GM12878 (cell line): ENCODE measurements around the gene RHEBL1. TPM values are rescaled to one million over a fixed set of nuclear protein-coding genes. Genes with fewer than 3 reads are reported as not detected.

ENCODE experiments used
- ATAC-seq: fragments of 200-7000 bp; cut with Tn5 transposase; 3 replicates; pipeline ENCODE4 v1.9.1; 2020; ENCODE audit warnings: mild to moderate bottlenecking, moderate library complexity
- BruUV-seq: library from RNA; stranded (reverse); fragments of 400-500 nt; replicated peaks from 2 replicates; lab custom pipeline; 2021; lab: Mats Ljungman, UMichigan
- CTCF ChIA-PET: fragments of 300-600 bp; sonication (Branson Sonifier 250); formaldehyde crosslinking; extraction: SDS; loops from one replicate; lab custom pipeline; 2021; ENCODE audit warnings: inconsistent platforms; lab: Yijun Ruan, JAX
- POLR2A ChIA-PET: fragments of 350-600 bp; formaldehyde crosslinking; extraction: SDS; loops from one replicate; lab custom pipeline; 2021; ENCODE audit warnings: inconsistent platforms; lab: Charles Lee
- RAD21 ChIA-PET: fragments of 300-600 bp; sonication (Branson Sonifier 250); formaldehyde crosslinking; loops from one replicate; lab custom pipeline; 2023; ENCODE audit warnings: antibody characterized with exemption; ENCODE audit not compliant: unreplicated experiment; lab: Charles Lee
- SMC1A ChIA-PET: fragments of 300-600 bp; sonication (Branson Sonifier 250); formaldehyde crosslinking; loops from one replicate; lab custom pipeline; 2023; ENCODE audit not compliant: unreplicated experiment, uncharacterized antibody; lab: Charles Lee
- DNase-seq: peaks from one replicate; pipeline ENCODE4 v3.0.0-alpha.2; 2011; ENCODE audit warnings: low read depth, low spot score
- FAIRE-seq: peaks from 3 replicates; lab custom pipeline; 2011; peaks lifted over from hg19 to GRCh38; lab: Jason Lieb, UNC
- H2AFZ ChIP-seq: 2 replicates; pipeline ENCODE4 v1.6.0; 2011; ENCODE audit warnings: low read depth, low read length, control low read depth; ENCODE audit not compliant: control insufficient read depth
- H3K27ac ChIP-seq: 2 replicates; pipeline ENCODE4 v1.5.1; 2011; ENCODE audit warnings: control low read depth; ENCODE audit not compliant: control insufficient read depth, insufficient read depth
- H3K27me3 ChIP-seq, 2 experiments: replicated peaks in 1 of 2; 2 replicates each; pipeline versions ENCODE4 v1.6.0 to v1.6.1; 2011; ENCODE audit warnings: low read length in 1 of 2; ENCODE audit not compliant: control insufficient read depth in 2 of 2, insufficient read depth in 2 of 2
- H3K36me3 ChIP-seq, 2 experiments: 2 replicates each; pipeline ENCODE4 v1.5.1; 2011; ENCODE audit warnings: low read length in 1 of 2; ENCODE audit not compliant: control insufficient read depth in 2 of 2, insufficient read depth in 2 of 2
- H3K4me1 ChIP-seq: 2 replicates; pipeline ENCODE4 v1.6.1; 2011; ENCODE audit warnings: mild to moderate bottlenecking, low read length, moderate library complexity, mixed read lengths; ENCODE audit not compliant: control insufficient read depth, insufficient read depth
- H3K4me2 ChIP-seq: 2 replicates; pipeline ENCODE4 v1.6.0; 2011; ENCODE audit warnings: control low read depth; ENCODE audit not compliant: control insufficient read depth, insufficient read depth
- H3K4me3 ChIP-seq: fragments of 200-600 bp; sonication (generic); 2 replicates; pipeline ENCODE4 v1.5.1; 2016
- H3K79me2 ChIP-seq: 2 replicates; pipeline ENCODE4 v1.6.0; 2011; ENCODE audit warnings: low read length; ENCODE audit not compliant: control insufficient read depth, insufficient read depth
- H3K9ac ChIP-seq: 2 replicates; pipeline ENCODE4 v1.8.0; 2011; ENCODE audit warnings: low read length, control low read depth, mixed read lengths; ENCODE audit not compliant: control insufficient read depth, insufficient read depth
- H3K9me3 ChIP-seq: replicated peaks from 3 replicates; pipeline ENCODE4 v1.5.1; 2011; ENCODE audit warnings: mild to moderate bottlenecking, low read length; ENCODE audit not compliant: control insufficient read depth, insufficient read depth
- H4K20me1 ChIP-seq: 2 replicates; pipeline ENCODE4 v1.6.0; 2011; ENCODE audit not compliant: control insufficient read depth, insufficient read depth
- BMI1 ChIP-seq: fragments of 450-650 bp; IDR thresholded peaks from 2 replicates; pipeline ENCODE4 v1.6.1; 2016; ENCODE audit warnings: mild to moderate bottlenecking, moderate library complexity, borderline replicate concordance
- BRCA1 ChIP-seq: IDR thresholded peaks from 2 replicates; pipeline ENCODE4 v1.6.1; 2011; ENCODE audit warnings: low read depth, low read length, improper control_type of control experiment
- DPF2 ChIP-seq: fragments of 450-650 bp; IDR thresholded peaks from 2 replicates; pipeline ENCODE4 v1.6.1; 2017; ENCODE audit warnings: mild to moderate bottlenecking
- EED ChIP-seq: sonication (generic); IDR thresholded peaks from 2 replicates; pipeline ENCODE4 v1.6.1; 2016; ENCODE audit warnings: antibody characterized with exemption, low read depth
- IKZF2 ChIP-seq, 2 experiments: fragments of 450-650 bp; IDR thresholded peaks; 2 replicates each; pipeline ENCODE4 v1.6.1; 2017; ENCODE audit warnings: mild to moderate bottlenecking in 2 of 2, moderate library complexity in 2 of 2
- MEF2B ChIP-seq: fragments of 450-650 bp; IDR thresholded peaks from 2 replicates; pipeline ENCODE4 v1.6.1; 2018; ENCODE audit warnings: mild to moderate bottlenecking, moderate library complexity; ENCODE audit not compliant: partially characterized antibody, poor library complexity, severe bottlenecking
- MXI1 ChIP-seq: fragments of 150-350 bp; IDR thresholded peaks from 2 replicates; pipeline ENCODE4 v1.6.1; 2011; ENCODE audit warnings: low read depth, mild to moderate bottlenecking, inconsistent platforms, low read length, improper control_type of control experiment
- NR2C2 ChIP-seq: IDR thresholded peaks from 2 replicates; pipeline ENCODE4 v1.6.1; 2011; ENCODE audit warnings: borderline replicate concordance, low read depth; ENCODE audit not compliant: control insufficient read depth, insufficient read length
- RCOR1 ChIP-seq: conservative IDR thresholded peaks from 2 replicates; pipeline ENCODE4 v1.6.1; 2012; ENCODE audit warnings: low read depth, low read length, improper control_type of control experiment
- SMAD5 ChIP-seq: IDR thresholded peaks from 2 replicates; pipeline ENCODE4 v1.6.1; 2016; ENCODE audit warnings: antibody characterized with exemption, low read depth
- WGBS: methylation state at CpG from one replicate; pipeline ENCODE4 v1.1.6; 2016; ENCODE audit warnings: low lambda C conversion rate; ENCODE audit not compliant: insufficient replicate concordance, insufficient coverage; ENCODE audit errors: missing lambda C conversion rate; 5-methylcytosine and 5-hydroxymethylcytosine counted together
- in situ Hi-C: fragments of 300-500 bp; cut with MboI; formaldehyde crosslinking; loops from 9 replicates; pipeline ENCODE4 v1.14.3; 2018; ENCODE audit warnings: mixed read lengths
- intact Hi-C: fragments of 100-400 bp; cut with micrococcal nuclease; formaldehyde crosslinking; loops from one replicate; pipeline ENCODE4 v1.14.2; 2022; ENCODE audit not compliant: unreplicated experiment
- polyA plus RNA-seq, 11 experiments: library from polyadenylated mRNA; depleted of rRNA in 4 of 11; unstranded in 6 of 11; stranded (reverse) in 5 of 11; fragments of >200 nt; fragmentation: Nextera tagmentation in 4 of 11; fragmentation: Illumina TruSeq in 1 of 11; extraction: Ambion mirVana in 4 of 11; extraction: Trizol in 1 of 11; gene quantifications; 1 replicate in 1 of 11; 2 replicates in 10 of 11; pipeline versions ENCODE4 v1.2.1 to v1.2.3, GENCODE V29; 2011 to 2016; ENCODE audit warnings: inconsistent platforms in 2 of 11, missing spikeins in 2 of 11, low read depth in 1 of 11
- total RNA-seq, 4 experiments: library from RNA; depleted of rRNA in 3 of 4; stranded (reverse); fragments of >200 nt in 3 of 4; fragmentation: Illumina TruSeq in 1 of 4; extraction: Trizol in 1 of 4; gene quantifications; 2 replicates each; pipeline versions ENCODE4 v1.2.1 to v1.2.3, GENCODE V29; 2013 to 2021
- TF ChIP-seq, protein P1 (sequence below): fragments of 450-650 bp; IDR thresholded peaks from 2 replicates; pipeline ENCODE4 v1.6.1; 2016; ENCODE audit warnings: mild to moderate bottlenecking, moderate library complexity, borderline replicate concordance

RHEBL1 gene
- total and polyA plus RNA-seq, 10 of the 15 experiments (the other 5 are each of a cell fraction or from before 2014, with no cell fraction given), result 5.9 to 18.7 (median 12.0) TPM

DNA sequence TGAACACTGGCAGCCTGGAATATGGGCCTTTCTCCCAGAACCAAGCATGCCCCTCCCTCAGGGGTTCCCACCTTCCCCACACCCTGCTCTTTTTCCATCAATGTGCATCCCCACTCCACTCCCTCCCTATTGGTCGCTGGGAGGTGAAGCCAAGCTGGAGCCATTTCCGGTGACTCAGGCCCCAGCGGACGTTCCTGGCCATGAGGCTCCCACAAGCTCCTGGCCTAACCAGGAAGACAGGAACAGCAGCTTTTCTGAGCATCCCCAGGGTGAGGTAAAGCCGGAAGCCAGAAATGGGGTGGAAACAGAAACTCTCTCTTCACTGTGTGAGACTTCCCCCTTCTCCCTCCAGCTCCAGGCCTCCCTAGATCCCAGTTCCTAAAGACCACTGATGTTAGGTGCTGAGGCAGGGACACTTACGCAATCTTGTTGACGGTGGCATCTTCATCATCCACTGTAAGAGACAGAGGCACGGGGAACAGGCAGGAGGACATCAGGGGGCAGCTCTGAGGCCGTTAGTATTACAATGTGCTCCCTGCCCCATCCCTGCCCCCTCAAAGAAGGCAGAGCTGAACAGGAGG, 35.8 kb upstream of the RHEBL1 start:
- H3K4me3 ChIP-seq, result no peak overlapping the region
- RAD21 ChIA-PET, result no interaction called here
- TF ChIP-seq BRCA1 (no peak), EED (peak; percentile 28; the same call in 1 of the 2 replicates), IKZF2 (IDR thresholded peaks at IDR 0.05) (no peak)
- SMC1A ChIA-PET, result interaction anchor here (0.6 to 1.0 kb wide), 3 partner anchors 19 to 432 kb away, joined by 3 read pairs; no protein-coding TSS in a partner anchor
- POLR2A ChIA-PET, result interaction anchor here (0.6 to 1.9 kb wide), 5 partner anchors 15 to 268 kb away, joined by 3 to 7 read pairs (median 4); partner anchors contain the start of gene TUBA1B
- H3K9me3 ChIP-seq, result no peaks in the 10 kb centered on the region
- H3K9ac ChIP-seq, result no peak overlapping the region
- no TSS peak for BruUV-seq
- no peak for FAIRE-seq
- H3K27me3 ChIP-seq, result no peaks in the 10 kb centered on the region
- H3K36me3 ChIP-seq, result peaks cover 4 to 14% of the 10 kb centered on the region in 2 experiments
- WGBS, result 80% methylated on average over 9 of the region's 9 CpGs
- intact Hi-C loops (no loop called here), in situ Hi-C loops (no loop called here)
- CTCF ChIA-PET, result interaction anchor here (0.6 to 10.9 kb wide), 6 partner anchors 11 to 88 kb away, joined by 3 to 118 read pairs (median 6); partner anchors contain the start of gene DHH
- no peak overlapping the region for H2AFZ ChIP-seq
- H3K79me2 ChIP-seq, result peaks cover 9% of the 10 kb centered on the region
- no peaks in the 10 kb centered on the region for H4K20me1 ChIP-seq
- DNase-seq, result no peak
- H3K27ac ChIP-seq, result no peak overlapping the region
- no peak for ATAC-seq
- no peak overlapping the region; the same call in 1 of the 2 replicates for H3K4me2 ChIP-seq
- peaks cover 13% of the 10 kb centered on the region for H3K4me1 ChIP-seq

DNA sequence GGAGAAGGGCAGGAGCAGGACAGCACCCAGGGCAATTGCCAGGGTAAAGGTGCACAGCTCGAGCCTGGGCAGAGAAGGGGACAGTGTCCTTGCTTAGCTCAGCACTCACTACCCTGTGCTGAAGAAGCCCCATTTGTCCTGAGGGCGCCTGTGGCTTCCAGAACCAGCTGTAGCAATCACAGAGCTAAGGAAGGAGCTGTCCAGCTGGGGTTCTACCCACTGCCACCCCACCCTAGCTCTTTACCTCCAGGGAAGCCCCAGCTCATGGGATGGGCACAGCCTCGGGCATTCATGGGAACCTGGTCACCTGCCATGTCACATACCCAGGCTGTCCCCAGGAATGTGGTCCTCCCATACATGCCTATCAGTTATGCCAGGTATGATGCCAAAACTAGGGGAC, 35.0 kb upstream of the RHEBL1 start:
- no peaks in the 10 kb centered on the region for H3K9me3 ChIP-seq
- peaks cover 4 to 17% of the 10 kb centered on the region in 2 experiments for H3K36me3 ChIP-seq
- CTCF ChIA-PET, result interaction anchor here (0.7 to 10.9 kb wide), 7 partner anchors 9 to 41 kb away, joined by 3 to 118 read pairs (median 5); partner anchors contain the start of gene DHH
- peaks cover 5% of the 10 kb centered on the region for H3K79me2 ChIP-seq
- no peak overlapping the region for H3K4me2 ChIP-seq
- RAD21 ChIA-PET, result no interaction called here
- no peaks in the 10 kb centered on the region for H4K20me1 ChIP-seq
- H3K9ac ChIP-seq, result no peak overlapping the region
- intact Hi-C loops, result no loop called here
- POLR2A ChIA-PET, result interaction anchor here (1.1 to 1.9 kb wide), 3 partner anchors 25 to 32 kb away, joined by 4 to 7 read pairs (median 5); partner anchors contain the start of gene TUBA1B
- WGBS, result 21% methylated on average over 3 of the region's 3 CpGs
- H3K4me3 ChIP-seq, result no peak overlapping the region
- DNase-seq (no peak), FAIRE-seq (no peak), ATAC-seq (no peak)
- no TSS peak for BruUV-seq
- SMC1A ChIA-PET, result interaction anchor here (0.6 to 1.0 kb wide), 3 partner anchors 18 to 432 kb away, joined by 3 read pairs; no protein-coding TSS in a partner anchor
- in situ Hi-C loops, result no loop called here
- H3K4me1 ChIP-seq, result peaks cover 13% of the 10 kb centered on the region
- H2AFZ ChIP-seq, result no peak overlapping the region
- H3K27ac ChIP-seq, result no peak overlapping the region
- no peaks in the 10 kb centered on the region for H3K27me3 ChIP-seq
- TF ChIP-seq DPF2 (no peak), NR2C2 (no peak), MXI1 (no peak), MEF2B (no peak), SMAD5 (no peak), RCOR1 (no peak), BRCA1 (no peak), BMI1 (no peak)
- TF ChIP-seq, protein P1, sequence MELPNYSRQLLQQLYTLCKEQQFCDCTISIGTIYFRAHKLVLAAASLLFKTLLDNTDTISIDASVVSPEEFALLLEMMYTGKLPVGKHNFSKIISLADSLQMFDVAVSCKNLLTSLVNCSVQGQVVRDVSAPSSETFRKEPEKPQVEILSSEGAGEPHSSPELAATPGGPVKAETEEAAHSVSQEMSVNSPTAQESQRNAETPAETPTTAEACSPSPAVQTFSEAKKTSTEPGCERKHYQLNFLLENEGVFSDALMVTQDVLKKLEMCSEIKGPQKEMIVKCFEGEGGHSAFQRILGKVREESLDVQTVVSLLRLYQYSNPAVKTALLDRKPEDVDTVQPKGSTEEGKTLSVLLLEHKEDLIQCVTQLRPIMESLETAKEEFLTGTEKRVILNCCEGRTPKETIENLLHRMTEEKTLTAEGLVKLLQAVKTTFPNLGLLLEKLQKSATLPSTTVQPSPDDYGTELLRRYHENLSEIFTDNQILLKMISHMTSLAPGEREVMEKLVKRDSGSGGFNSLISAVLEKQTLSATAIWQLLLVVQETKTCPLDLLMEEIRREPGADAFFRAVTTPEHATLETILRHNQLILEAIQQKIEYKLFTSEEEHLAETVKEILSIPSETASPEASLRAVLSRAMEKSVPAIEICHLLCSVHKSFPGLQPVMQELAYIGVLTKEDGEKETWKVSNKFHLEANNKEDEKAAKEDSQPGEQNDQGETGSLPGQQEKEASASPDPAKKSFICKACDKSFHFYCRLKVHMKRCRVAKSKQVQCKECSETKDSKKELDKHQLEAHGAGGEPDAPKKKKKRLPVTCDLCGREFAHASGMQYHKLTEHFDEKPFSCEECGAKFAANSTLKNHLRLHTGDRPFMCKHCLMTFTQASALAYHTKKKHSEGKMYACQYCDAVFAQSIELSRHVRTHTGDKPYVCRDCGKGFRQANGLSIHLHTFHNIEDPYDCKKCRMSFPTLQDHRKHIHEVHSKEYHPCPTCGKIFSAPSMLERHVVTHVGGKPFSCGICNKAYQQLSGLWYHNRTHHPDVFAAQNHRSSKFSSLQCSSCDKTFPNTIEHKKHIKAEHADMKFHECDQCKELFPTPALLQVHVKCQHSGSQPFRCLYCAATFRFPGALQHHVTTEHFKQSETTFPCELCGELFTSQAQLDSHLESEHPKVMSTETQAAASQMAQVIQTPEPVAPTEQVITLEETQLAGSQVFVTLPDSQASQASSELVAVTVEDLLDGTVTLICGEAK, result no peak
